Heart right ventricle (tissue), 16 donors: ENCODE results near the gene TMEM132D. TPM values are rescaled to one million over a fixed set of nuclear protein-coding genes. Genes with fewer than 3 reads are reported as not detected.

Experiments used
- ATAC-seq, 8 donors: fragments of 200-7000 bp; cut with Tn5 transposase; one replicate each; pipeline ENCODE4 v1.9.1; 2020; ENCODE audit warnings: mild to moderate bottlenecking in 8 of 8, moderate library complexity in 8 of 8, moderate number of reproducible peaks in 1 of 8
- DNase-seq, 2 donors: peaks; one replicate each; pipeline ENCODE4 v3.0.0-alpha.2; 2020
- H3K27ac ChIP-seq, 10 donors: fragments of 200-600 bp; sonication (generic) in 2 of 10; one replicate each; pipeline versions ENCODE4 v1.5.0 to v1.8.0; 2020 to 2022; ENCODE audit warnings: mild to moderate bottlenecking in 3 of 10
- H3K27me3 ChIP-seq, 7 donors: fragments of 200-600 bp; one replicate each; pipeline ENCODE4 v1.8.0; 2021 to 2022; ENCODE audit warnings: mild to moderate bottlenecking in 2 of 7
- H3K36me3 ChIP-seq, 9 donors: fragments of 200-600 bp; sonication (generic) in 1 of 9; one replicate each; pipeline versions ENCODE4 v1.5.0 to v1.8.0; 2020 to 2022; ENCODE audit warnings: mild to moderate bottlenecking in 2 of 9
- H3K4me1 ChIP-seq, 9 donors: fragments of 200-600 bp; sonication (generic) in 1 of 9; one replicate each; pipeline versions ENCODE4 v1.5.0 to v1.8.0; 2020 to 2022; ENCODE audit warnings: mild to moderate bottlenecking in 4 of 9
- H3K4me3 ChIP-seq, 10 donors: fragments of 200-600 bp; sonication (generic) in 2 of 10; one replicate each; pipeline versions ENCODE4 v1.5.0 to v1.8.0; 2020 to 2022; ENCODE audit warnings: mild to moderate bottlenecking in 7 of 10, moderate library complexity in 2 of 10
- H3K9me3 ChIP-seq, 11 donors: fragments of 200-600 bp in 10 of 11; sonication (generic) in 2 of 11; one replicate each; pipeline versions ENCODE4 v1.5.0 to v1.8.0; 2013 to 2022; ENCODE audit warnings: mild to moderate bottlenecking in 2 of 11, control low read depth in 1 of 11, moderate library complexity in 1 of 11
- WGBS, 2 donors: extraction: QIAGEN DNeasy Blood & Tissue Kit; methylation state at CpG; one replicate each; pipeline ENCODE4 v1.1.7; 2013; ENCODE audit warnings: inconsistent platforms in 1 of 2; 5-methylcytosine and 5-hydroxymethylcytosine counted together
- intact Hi-C, 10 donors: fragments of 100-400 bp; cut with DNase I; formaldehyde crosslinking; loops; one replicate each; pipeline versions ENCODE4 v1.11.1 to v1.14.2; 2022
- polyA plus RNA-seq, 2 donors: library from polyadenylated mRNA; stranded (reverse); fragments of 200-250 nt; gene quantifications; one replicate each; pipeline ENCODE4 v1.2.3, GENCODE V29; 2013
- total RNA-seq, 10 donors: library from RNA; stranded (reverse); fragmentation: NEBNext Ultra II Directional in 3 of 10; extraction: Animal tissue kit (Norgen Biotek cat#: 25700) in 3 of 10; gene quantifications; one replicate each; pipeline versions ENCODE4 v1.2.1 to v1.2.4, GENCODE V29; 2021 to 2023
- TF ChIP-seq, protein P1 (sequence below), 9 donors: fragments of 200-600 bp; sonication (generic) in 2 of 9; IDR thresholded peaks; one replicate each; pipeline versions ENCODE4 v1.5.0 to v1.8.0; 2021 to 2022; ENCODE audit warnings: antibody characterized with exemption in 9 of 9, mild to moderate bottlenecking in 5 of 9, moderate library complexity in 1 of 9
- donor health status: Arrhythmogenic right ventricular cardiomyopathy.
- donor health status: ischemic (EF 13 %, LVEDD 7.1; RV severe dilation, severe dysfunction).
- donor health status: healthy with polysubstance abuse.
- donor health status: DM: no; HTN: yes; CAD: no.
- donor health status: DM: no; HTN: no; CAD: no.
- donor health status: ischemic (EF 25% LVEDD 6.9; RV normal size, moderate dysfunction).
- donor health status: ischemic (EF 25% LVEDD 5.7; RV mildly dilated, moderate dysfunction).
- donor health status: healthy.
- donor health status: DM: yes; HTN: yes; CAD: no.
- donor health status: Ischemic cardiomyopathy.
- donor health status: ischemic (EF 35%, LVEDD 5.7; RV mildly dilated, moderate dysfunction).
- donor health status: nonischemic (EF 11% LVEDD 7.7; RV severe dilation, severe dysfunction).
- donor health status: DM: yes; HTN: yes; CAD: no.
- donor health status: PGD.
- donor health status: ischemic (EF 29% LVEDD 5.4; RV normal size, mild dysfunction).
- donor health status: nonischemic (EF 23%, LVEDD 6.1; RV moderate dilation, normal function).

The TMEM132D gene
- total and polyA plus RNA-seq, 12 donors: not detected

DNA sequence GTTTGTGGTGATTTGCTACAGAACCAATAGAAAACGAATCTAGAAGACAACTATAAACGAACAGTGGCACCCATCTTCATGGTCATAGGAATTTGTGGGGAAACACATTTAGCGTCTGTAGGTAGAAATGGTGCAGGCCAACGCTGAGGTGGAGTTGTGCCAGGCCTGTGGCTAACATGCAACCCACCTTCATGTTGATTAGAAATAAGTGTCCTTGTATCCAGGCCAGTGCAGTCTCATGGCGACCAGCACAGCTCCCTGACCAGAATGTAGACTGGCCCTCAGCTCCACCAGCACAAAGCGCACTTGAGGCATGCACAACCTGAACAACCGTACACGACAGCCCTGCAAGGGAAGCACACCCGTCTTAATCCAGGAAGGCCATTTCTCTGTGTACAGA, 187.0 kb downstream of the TMEM132D start:
- no peak overlapping the region for H3K27ac ChIP-seq
- H3K9me3 ChIP-seq: peaks cover 0 to 32% (median 0%) of the 10 kb centered on the region in 11 donors
- 81% methylated on average over 9 of the region's 9 CpGs for WGBS, 2 donors
- TF ChIP-seq, protein P1, sequence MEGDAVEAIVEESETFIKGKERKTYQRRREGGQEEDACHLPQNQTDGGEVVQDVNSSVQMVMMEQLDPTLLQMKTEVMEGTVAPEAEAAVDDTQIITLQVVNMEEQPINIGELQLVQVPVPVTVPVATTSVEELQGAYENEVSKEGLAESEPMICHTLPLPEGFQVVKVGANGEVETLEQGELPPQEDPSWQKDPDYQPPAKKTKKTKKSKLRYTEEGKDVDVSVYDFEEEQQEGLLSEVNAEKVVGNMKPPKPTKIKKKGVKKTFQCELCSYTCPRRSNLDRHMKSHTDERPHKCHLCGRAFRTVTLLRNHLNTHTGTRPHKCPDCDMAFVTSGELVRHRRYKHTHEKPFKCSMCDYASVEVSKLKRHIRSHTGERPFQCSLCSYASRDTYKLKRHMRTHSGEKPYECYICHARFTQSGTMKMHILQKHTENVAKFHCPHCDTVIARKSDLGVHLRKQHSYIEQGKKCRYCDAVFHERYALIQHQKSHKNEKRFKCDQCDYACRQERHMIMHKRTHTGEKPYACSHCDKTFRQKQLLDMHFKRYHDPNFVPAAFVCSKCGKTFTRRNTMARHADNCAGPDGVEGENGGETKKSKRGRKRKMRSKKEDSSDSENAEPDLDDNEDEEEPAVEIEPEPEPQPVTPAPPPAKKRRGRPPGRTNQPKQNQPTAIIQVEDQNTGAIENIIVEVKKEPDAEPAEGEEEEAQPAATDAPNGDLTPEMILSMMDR (IDR thresholded peaks at IDR 0.05): no peak
- ATAC-seq (no peak), DNase-seq (no peak)
- intact Hi-C loops: no loop called here
- H3K4me1 ChIP-seq: no peaks in the 10 kb centered on the region
- H3K27me3 ChIP-seq: no peaks in the 10 kb centered on the region
- H3K4me3 ChIP-seq: no peak overlapping the region
- no peaks in the 10 kb centered on the region for H3K36me3 ChIP-seq

DNA sequence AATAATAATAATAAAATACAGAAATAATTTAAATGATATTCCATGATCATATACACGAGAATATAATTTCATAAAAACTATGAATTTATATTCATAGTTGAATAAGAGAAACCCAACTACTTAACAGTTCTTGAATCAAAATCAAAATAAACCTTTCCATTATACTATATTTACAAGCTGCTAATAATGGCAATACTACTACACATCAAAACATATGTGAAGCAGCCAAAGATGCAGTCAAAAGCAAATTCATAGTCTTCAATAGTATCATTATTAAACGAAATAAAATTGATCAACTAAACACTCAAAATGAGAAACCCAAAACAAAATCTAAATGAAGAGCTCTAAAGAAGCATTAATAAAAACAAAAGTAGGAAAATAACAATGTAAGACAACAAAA, 197.1 kb downstream of the TMEM132D start:
- H3K4me1 ChIP-seq: no peaks in the 10 kb centered on the region
- peaks cover 0 to 84% (median 7%) of the 10 kb centered on the region in 11 donors for H3K9me3 ChIP-seq
- H3K4me3 ChIP-seq: no peak overlapping the region
- intact Hi-C loops: no loop called here
- ATAC-seq (no peak), DNase-seq (no peak)
- no peak overlapping the region for H3K27ac ChIP-seq
- no peaks in the 10 kb centered on the region for H3K27me3 ChIP-seq
- TF ChIP-seq, protein P1 (IDR thresholded peaks at IDR 0.05): no peak
- no peaks in the 10 kb centered on the region for H3K36me3 ChIP-seq
- WGBS, 2 donors: 73 to 74% methylated on average over 2 of the region's 2 CpGs

DNA sequence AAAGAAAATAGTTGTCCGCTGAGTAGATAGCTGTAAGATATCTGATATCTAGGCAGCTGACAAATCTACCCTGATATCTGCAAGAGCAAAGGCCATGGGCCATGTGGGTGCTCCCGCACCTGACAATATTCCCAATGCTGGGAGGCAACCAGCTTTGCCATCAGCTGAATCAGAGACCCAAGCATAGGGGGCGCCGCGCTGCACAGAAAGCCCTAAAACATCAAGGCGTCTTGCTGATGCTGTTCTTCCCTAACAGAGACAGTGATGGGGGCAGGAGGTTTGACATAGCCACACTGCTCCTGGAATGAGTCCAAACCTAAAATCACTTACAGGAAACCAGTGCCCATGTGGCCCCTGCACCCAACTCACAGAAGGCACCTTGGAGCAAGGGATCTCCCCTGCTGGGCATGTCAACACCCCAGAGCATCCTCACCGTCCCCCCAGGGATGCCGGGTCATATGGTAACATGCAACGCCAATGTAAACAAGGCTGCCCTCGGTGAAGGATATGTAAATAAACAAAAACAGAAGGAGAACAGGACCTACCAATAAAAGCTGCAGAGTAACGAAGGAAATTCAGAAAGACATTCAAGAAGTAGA, 199.5 kb downstream of the TMEM132D start:
- WGBS, 2 donors: 32 to 42% methylated on average over 11 of the region's 11 CpGs
- Histone ChIP-seq H3K9me3 (peaks cover 0 to 82% (median 7%) of the 10 kb centered on the region in 11 donors), H3K4me1 (no peaks in the 10 kb centered on the region), H3K27me3 (no peaks in the 10 kb centered on the region), H3K27ac (no peak overlapping the region), H3K4me3 (no peak overlapping the region), H3K36me3 (no peaks in the 10 kb centered on the region)
- ATAC-seq (no peak), DNase-seq (no peak)
- intact Hi-C loops: no loop called here
- TF ChIP-seq, protein P1 (IDR thresholded peaks at IDR 0.05): no peak

DNA sequence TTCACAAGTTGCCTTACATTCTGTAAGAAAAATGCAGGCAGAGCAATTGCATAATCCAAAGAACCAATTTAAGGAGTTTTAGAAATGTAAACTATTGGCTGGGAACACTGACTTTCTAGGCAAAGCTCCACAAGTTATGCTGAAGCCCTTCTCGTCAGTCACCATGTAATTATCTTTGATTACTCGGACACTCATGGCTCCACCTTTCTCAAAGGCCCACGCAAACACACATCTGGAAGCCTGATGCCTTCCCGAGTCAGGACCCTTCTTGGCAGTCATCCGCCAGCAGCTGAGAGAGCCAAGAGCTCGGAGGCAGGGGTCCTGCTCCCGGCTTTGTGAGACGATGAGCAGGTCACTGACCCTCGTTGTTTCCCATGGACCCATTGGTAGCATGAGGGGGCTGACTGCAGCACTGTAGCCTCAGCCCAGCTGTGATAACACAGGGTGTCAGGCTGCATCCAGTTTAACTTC, 202.2 kb downstream of the TMEM132D start:
- Histone ChIP-seq H3K36me3 (no peaks in the 10 kb centered on the region), H3K4me3 (no peak overlapping the region), H3K9me3 (peaks cover 0 to 61% (median 3%) of the 10 kb centered on the region in 11 donors), H3K4me1 (no peaks in the 10 kb centered on the region), H3K27me3 (no peaks in the 10 kb centered on the region), H3K27ac (no peak overlapping the region)
- WGBS, 2 donors: 68 to 79% methylated on average over 9 of the region's 9 CpGs
- intact Hi-C loops: no loop called here
- TF ChIP-seq, protein P1 (IDR thresholded peaks at IDR 0.05): no peak
- no peak for DNase-seq
- ATAC-seq: no peak
